Transverse colon (tissue), 4 donors: Measurements from ENCODE around the gene PCED1B.

Experiments
- CTCF ChIP-seq, 5 experiments: fragments of 200-600 bp in 3 of 5; fragments of 450-650 bp in 2 of 5; sonication (generic) in 3 of 5; IDR thresholded peaks; 1 replicate in 2 of 5; 2 replicates in 3 of 5; pipeline ENCODE4 v1.5.1; 2016 to 2017; ENCODE audit warnings: antibody characterized with exemption in 5 of 5, inconsistent platforms in 3 of 5, mild to moderate bottlenecking in 2 of 5, moderate library complexity in 1 of 5
- POLR2AphosphoS5 ChIP-seq, 3 donors: sonication (generic); formaldehyde crosslinking; IDR thresholded peaks; one replicate each; pipeline ENCODE4 v1.6.1; 2016; ENCODE audit warnings: antibody characterized with exemption in 3 of 3

DNA sequence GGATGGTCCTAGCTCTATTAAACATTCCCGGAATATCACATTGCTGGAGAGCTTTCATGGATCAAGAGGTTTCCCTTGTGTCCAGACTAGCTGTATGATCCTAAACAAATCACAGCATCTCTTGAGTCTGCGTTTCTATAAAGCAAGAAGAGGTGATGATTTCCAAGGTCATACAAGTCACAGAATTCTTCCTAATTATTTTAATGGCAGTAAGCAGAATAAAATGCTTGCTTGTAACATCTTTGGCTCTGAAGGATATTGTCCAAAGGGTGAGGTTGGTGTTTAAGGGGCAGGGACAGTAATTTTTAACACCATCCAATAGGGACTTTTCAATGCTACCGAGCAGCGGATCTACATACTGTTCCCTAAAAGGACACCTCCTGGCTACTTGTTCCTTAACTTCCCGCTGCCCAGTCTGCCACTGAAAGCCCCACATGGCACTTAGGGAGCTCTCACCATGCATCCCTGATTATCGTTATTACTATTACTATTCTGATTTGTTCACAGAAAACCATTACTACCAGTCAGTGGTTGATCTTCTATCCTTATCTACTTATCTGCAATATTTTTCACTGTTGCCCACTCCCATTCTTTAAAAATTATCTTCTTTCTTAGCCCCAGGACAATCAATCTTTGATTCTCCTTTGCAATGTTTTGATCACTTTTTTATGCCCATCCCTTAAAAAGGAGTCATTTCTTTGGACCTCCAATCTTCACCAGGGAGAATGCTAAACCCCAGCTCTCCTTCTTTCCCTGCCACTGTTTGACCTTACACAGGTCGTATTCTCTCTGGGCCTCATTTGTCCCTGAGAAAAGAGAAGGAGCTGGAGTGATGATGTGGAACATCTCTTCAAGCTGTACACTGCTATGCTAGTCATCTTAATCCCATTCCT is 4.0 kb upstream of the PCED1B start:
- TF ChIP-seq CTCF (IDR thresholded peaks at IDR 0.05) (no peak), POLR2AphosphoS5 (IDR thresholded peaks at IDR 0.05) (no peak)
